ENCODE data around the gene ELK4. TPM values are rescaled to one million over a fixed set of nuclear protein-coding genes. Genes with fewer than 3 reads are reported as not detected.

The ELK4 gene
- total RNA-seq, 1 donor from 2014 or later: 36.3 TPM

DNA sequence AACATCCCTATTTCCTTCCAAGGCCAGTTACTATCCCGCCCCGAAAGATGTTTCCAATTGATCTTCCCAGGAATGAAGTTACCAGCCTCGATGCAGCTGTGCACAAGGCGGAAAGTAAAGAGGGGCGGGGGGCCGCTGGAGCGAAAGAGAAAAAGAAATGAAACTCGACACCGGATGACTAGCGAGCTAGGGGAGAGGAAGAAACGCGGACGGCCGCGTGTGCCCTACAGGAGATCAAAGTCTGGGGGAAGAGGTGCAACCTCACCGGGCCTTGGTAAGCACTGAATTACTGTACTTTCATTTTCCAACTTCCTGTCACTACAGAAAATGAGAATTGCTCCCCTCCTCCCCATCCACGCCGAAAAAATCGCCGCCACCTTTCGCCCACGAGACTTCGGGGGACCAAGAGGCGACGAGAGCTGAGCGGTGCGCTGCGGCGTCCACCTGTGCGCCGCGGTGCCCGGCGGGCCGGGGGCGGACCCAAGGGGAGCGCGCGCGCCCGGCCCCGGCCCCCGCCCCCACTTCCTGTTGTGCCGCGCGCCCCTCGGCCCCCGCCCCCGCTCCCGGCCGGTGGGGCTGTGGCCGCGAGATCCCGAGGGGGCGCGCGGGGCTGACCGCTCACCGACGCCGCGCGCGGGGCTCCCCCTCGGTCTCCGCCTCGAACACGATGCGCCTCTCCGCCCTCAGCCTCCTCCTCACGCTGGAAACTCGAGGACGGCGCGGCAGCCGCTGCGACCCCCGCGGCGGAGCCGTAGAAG is 622 bp downstream of the ELK4 start:
- peak overlapping the region; percentile 96 for H3K27ac ChIP-seq (replicated peaks)
- peak; percentile 46 for DNase-seq
- TF ChIP-seq, protein P1, sequence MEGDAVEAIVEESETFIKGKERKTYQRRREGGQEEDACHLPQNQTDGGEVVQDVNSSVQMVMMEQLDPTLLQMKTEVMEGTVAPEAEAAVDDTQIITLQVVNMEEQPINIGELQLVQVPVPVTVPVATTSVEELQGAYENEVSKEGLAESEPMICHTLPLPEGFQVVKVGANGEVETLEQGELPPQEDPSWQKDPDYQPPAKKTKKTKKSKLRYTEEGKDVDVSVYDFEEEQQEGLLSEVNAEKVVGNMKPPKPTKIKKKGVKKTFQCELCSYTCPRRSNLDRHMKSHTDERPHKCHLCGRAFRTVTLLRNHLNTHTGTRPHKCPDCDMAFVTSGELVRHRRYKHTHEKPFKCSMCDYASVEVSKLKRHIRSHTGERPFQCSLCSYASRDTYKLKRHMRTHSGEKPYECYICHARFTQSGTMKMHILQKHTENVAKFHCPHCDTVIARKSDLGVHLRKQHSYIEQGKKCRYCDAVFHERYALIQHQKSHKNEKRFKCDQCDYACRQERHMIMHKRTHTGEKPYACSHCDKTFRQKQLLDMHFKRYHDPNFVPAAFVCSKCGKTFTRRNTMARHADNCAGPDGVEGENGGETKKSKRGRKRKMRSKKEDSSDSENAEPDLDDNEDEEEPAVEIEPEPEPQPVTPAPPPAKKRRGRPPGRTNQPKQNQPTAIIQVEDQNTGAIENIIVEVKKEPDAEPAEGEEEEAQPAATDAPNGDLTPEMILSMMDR (IDR thresholded peaks at IDR 0.05; ENCODE audit: borderline replicate concordance): no peak
- H3K4me3 ChIP-seq: peak overlapping the region; percentile 80
- intact Hi-C loops (cut with micrococcal nuclease): loop anchor here (5.0 kb wide), 1 partner anchor 39 kb away; no protein-coding TSS in a partner anchor
- H3K36me3 ChIP-seq: no peaks in the 10 kb centered on the region
- H3K4me1 ChIP-seq: peaks cover 44% of the 10 kb centered on the region
- H3K27me3 ChIP-seq (ENCODE audit: low read depth): no peaks in the 10 kb centered on the region
- no peaks in the 10 kb centered on the region for H3K9me3 ChIP-seq (replicated peaks)

DNA sequence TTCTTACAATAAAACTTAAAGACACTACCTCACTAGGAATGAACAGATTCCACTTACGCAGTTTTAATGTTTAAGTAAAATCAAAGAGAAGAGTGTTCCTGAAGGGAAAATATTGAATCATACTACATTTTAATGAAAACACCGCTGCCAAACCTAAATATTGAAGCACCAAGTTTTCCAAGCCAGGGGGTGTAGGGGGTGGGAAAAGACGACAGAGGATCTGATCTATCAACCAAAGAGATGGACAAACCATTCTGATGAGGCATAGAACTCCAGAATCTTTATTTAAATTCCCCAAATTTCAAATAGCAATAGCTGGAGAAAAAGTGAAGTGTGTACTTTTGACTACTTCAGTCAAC is 1.2 kb downstream of the ELK4 start:
- H3K27ac ChIP-seq (replicated peaks): peak overlapping the region; percentile 96
- DNase-seq: no peak
- H3K4me3 ChIP-seq: peak overlapping the region; percentile 80
- H3K36me3 ChIP-seq: no peaks in the 10 kb centered on the region
- H3K27me3 ChIP-seq (ENCODE audit: low read depth): no peaks in the 10 kb centered on the region
- TF ChIP-seq, protein P1 (IDR thresholded peaks at IDR 0.05; ENCODE audit: borderline replicate concordance): no peak
- intact Hi-C loops (cut with micrococcal nuclease): loop anchor here (5.0 kb wide), 1 partner anchor 38 kb away; no protein-coding TSS in a partner anchor
- no peaks in the 10 kb centered on the region for H3K9me3 ChIP-seq (replicated peaks)
- peaks cover 48% of the 10 kb centered on the region for H3K4me1 ChIP-seq

DNA sequence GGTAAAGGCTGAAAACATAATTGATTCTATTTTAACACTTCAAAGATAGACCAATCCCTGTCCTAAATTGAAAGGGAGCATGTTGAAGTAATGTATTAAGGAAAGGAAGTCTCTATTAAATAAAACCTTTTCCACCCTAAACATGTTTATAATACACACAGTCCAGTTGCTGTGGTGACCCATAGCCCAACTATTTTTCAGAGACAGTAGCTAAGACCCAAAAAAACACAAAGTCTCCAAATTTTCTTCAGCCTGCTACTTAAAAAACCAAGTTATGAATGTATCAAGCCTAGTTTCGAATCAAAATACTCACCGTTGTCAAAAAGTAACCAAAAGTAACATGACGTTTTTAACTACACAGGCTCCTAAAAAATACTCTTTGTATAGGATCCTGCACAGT is 1.6 kb downstream of the ELK4 start:
- peak overlapping the region; percentile 80 for H3K4me3 ChIP-seq
- H3K27ac ChIP-seq (replicated peaks): peak overlapping the region; percentile 96

DNA sequence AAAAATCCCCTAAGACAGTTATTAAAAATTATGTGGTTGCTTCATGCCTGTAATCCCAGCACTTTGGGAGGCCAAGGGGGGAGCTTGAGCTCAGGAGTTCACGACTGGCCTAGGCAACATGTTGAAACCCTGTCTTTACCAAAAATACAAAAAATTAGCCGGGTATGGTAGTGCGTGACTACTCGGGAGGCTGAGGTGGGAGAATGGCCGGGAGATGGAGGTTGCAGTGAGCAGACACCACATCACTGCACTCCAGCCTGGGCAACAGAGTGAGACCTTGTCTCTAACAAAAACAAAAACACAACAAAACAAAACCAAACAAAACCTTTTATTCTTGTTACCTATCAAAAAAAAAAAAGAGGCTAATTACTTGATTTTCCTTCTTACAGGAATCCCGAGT is 2.1 kb downstream of the ELK4 start:
- TF ChIP-seq, protein P1 (IDR thresholded peaks at IDR 0.05; ENCODE audit: borderline replicate concordance): no peak
- H3K4me3 ChIP-seq: peak overlapping the region; percentile 80
- H3K4me1 ChIP-seq: peaks cover 57% of the 10 kb centered on the region

More for the DNA sequence above, 1.6 kb downstream of the ELK4 start:
- intact Hi-C loops (cut with micrococcal nuclease): loop anchor here (5.0 kb wide), 1 partner anchor 38 kb away; no protein-coding TSS in a partner anchor
- no peak for DNase-seq
- peaks cover 52% of the 10 kb centered on the region for H3K4me1 ChIP-seq
- no peaks in the 10 kb centered on the region for H3K36me3 ChIP-seq
- H3K27me3 ChIP-seq (ENCODE audit: low read depth): no peaks in the 10 kb centered on the region
- TF ChIP-seq, protein P1 (IDR thresholded peaks at IDR 0.05; ENCODE audit: borderline replicate concordance): no peak
- no peaks in the 10 kb centered on the region for H3K9me3 ChIP-seq (replicated peaks)

DNA sequence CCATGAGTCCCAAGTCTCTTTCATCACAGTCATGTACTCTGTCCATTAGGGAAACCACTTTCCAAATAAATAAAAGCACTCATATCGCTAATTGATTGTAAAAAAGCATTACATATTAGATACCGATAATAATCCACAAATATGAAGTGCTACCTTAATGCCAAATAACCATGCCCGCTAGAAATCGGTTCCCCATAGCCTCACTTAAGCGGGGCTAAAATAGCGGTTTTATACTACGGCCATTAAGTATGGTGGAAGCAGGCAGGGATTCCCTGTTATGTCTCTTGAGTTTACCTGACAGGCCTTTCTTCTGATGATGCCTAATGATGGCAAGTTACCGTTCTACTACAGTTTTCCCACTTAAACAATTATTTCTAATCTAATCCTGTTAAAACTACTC is 3.9 kb downstream of the ELK4 start:
- TF ChIP-seq, protein P1 (IDR thresholded peaks at IDR 0.05; ENCODE audit: borderline replicate concordance): no peak
- H3K9me3 ChIP-seq (replicated peaks): no peaks in the 10 kb centered on the region
- no peak overlapping the region for H3K27ac ChIP-seq (replicated peaks)
- H3K36me3 ChIP-seq: peaks cover 6% of the 10 kb centered on the region
- intact Hi-C loops (cut with micrococcal nuclease): no loop called here
- H3K27me3 ChIP-seq (ENCODE audit: low read depth): no peaks in the 10 kb centered on the region
- peaks cover 58% of the 10 kb centered on the region for H3K4me1 ChIP-seq
- H3K4me3 ChIP-seq: no peak overlapping the region
- DNase-seq: no peak

More for the DNA sequence above, 2.1 kb downstream of the ELK4 start:
- no peaks in the 10 kb centered on the region for H3K9me3 ChIP-seq (replicated peaks)
- peak overlapping the region; percentile 96 for H3K27ac ChIP-seq (replicated peaks)
- DNase-seq: no peak
- H3K27me3 ChIP-seq (ENCODE audit: low read depth): no peaks in the 10 kb centered on the region
- no peaks in the 10 kb centered on the region for H3K36me3 ChIP-seq
- intact Hi-C loops (cut with micrococcal nuclease): loop anchor here (5.0 kb wide), 1 partner anchor 37 kb away; no protein-coding TSS in a partner anchor
